Measurements from ENCODE around the gene EML3. TPM values are rescaled to one million over a fixed set of nuclear protein-coding genes. Genes with fewer than 3 reads are reported as not detected.
A peak's percentile ranks its signal among the peaks of the same experiment; 100 is the strongest.

The EML3 gene
- total and polyA plus RNA-seq, 2 of the 13 experiments (the other 11 are each of a cell fraction or from before 2014, with no cell fraction given): 10.6 to 12.3 TPM

- TF ChIP-seq KIAA2018 (CRISPR knock-in tag; IDR thresholded peaks at IDR 0.05; ENCODE audit: borderline replicate concordance) (no peak), ZNF335 (CRISPR knock-in tag; IDR thresholded peaks at IDR 0.05) (peak; percentile 77), CBX2 (IDR thresholded peaks at IDR 0.05; ENCODE audit: low read depth, low read length) (no peak), CBX2 (CRISPR knock-in tag; IDR thresholded peaks at IDR 0.05; ENCODE audit: low read depth) (no peak), ZEB1 (IDR thresholded peaks at IDR 0.05; ENCODE audit: insufficient replicate concordance, low read depth) (peak; percentile 6), ZNF616 (CRISPR knock-in tag; IDR thresholded peaks at IDR 0.05; ENCODE audit: low read depth) (no peak; the same call in 1 of the 2 replicates), MYPOP (CRISPR knock-in tag; IDR thresholded peaks at IDR 0.05) (peak; percentile 73), ZNF451 (CRISPR knock-in tag; IDR thresholded peaks at IDR 0.05) (0 out of 2 replicates have a peak, but pooled peaks have one; percentile 44), ZNF124 (CRISPR knock-in tag; IDR thresholded peaks at IDR 0.05) (peak; percentile 88; the same call in 1 of the 2 replicates), RFXANK (CRISPR knock-in tag; IDR thresholded peaks at IDR 0.05) (peak; percentile 73; the same call in 1 of the 2 replicates), FOXA3 (CRISPR knock-in tag; IDR thresholded peaks at IDR 0.05) (peak; percentile 81), ZBTB49 (CRISPR knock-in tag; IDR thresholded peaks at IDR 0.05; ENCODE audit: borderline replicate concordance) (no peak), SNAPC2 (CRISPR knock-in tag; IDR thresholded peaks at IDR 0.05) (peak; percentile 99), ZNF256 (CRISPR knock-in tag; conservative IDR thresholded peaks at IDR 0.05) (0 out of 2 replicates have a peak, but pooled peaks have one; percentile 52), LCORL (IDR thresholded peaks at IDR 0.05) (no peak), LCORL (CRISPR knock-in tag; IDR thresholded peaks at IDR 0.05) (peak; percentile 46; the same call in 1 of the 2 replicates), HDAC2 (CRISPR knock-in tag; IDR thresholded peaks at IDR 0.05) (peak; percentile 89), ISX (CRISPR knock-in tag; conservative IDR thresholded peaks at IDR 0.05) (no peak)
Measured at GRCh38 chr11:62591448-62592145, 21.0 kb downstream of the EML3 start, which contains the start of gene TUT1 (continued).

All from HepG2 (cell line).